Measurements from ENCODE around the gene SPG11.

GRCh38 chr15:44711743-44712345 lies 48.4 kb upstream of the SPG11 start:
- TF ChIP-seq CTCF (IDR thresholded peaks at IDR 0.05; ENCODE audit: low read length) (no peak), EZH2 (optimal IDR thresholded peaks at IDR 0.05; ENCODE audit: low read depth, low read length) (no peak), EZH2phosphoT487 (IDR thresholded peaks at IDR 0.05; ENCODE audit: low read length) (no peak)

Measured in MM.1S (cell line).